GM08714 (cell line): Measurements from ENCODE around the gene NAGLU.
"Not testable (repeated sequence)": the region's sequence is repeated elsewhere in the genome, so short reads cannot be mapped to it uniquely, and the experiment has no call there.

Experiments
- H3K4me3 ChIP-seq: fragments of 200-500 bp; sonication (Bioruptor generic); 2 replicates; pipeline ENCODE4 v1.5.1; 2014; ENCODE audit warnings: mild to moderate bottlenecking, low read length, inconsistent platforms
- ZNF274 ChIP-seq: IDR thresholded peaks from 2 replicates; pipeline ENCODE4 v1.6.1; 2012; ENCODE audit warnings: mild to moderate bottlenecking, low read depth, low read length

Gene NAGLU

DNA sequence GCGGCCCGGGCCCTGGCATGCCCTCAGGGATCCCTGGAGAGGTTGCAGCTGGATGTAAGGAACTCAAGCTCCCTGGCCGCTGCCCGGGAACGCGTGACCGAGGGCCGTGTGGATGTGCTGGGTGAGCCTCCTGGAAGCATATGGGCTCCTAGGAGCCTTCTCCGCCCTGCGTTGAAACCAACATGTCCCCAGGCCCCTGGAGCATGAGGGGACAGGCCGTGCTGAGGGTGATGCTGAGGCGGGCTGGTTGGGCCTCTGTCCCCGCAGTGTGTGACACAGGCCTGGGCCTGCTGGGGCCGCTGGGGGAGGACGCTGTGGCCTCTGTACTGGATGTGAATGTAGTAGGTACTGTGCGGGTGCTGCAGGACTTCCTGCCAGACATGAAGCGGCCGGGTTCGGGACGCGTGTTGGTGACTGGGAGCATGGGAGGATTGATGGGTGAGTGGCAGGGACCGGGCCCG, 11.0 kb downstream of the NAGLU start:
- TF ChIP-seq ZNF274 = no peak

DNA sequence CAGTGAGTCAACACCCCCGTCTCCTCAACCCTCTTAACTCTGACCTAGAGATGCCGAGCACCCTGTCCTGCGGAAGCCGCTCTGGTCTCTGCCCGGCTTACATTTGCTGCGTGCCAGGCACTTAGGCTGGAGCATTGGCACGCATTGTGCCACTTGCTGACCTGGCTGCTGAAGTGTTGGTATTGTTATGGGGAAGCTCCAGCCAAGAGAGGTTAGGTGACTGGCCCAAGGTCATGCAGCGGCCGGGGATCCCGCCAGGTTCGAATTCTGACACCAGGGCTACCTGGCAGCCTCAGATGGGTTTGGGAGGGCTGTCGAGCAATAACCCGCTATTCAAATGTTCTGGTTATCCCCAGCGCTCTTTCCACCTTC, 11.6 kb downstream of the NAGLU start:
- no peak overlapping the region; the same call in 1 of the 2 replicates for H3K4me3 ChIP-seq
- no peak for TF ChIP-seq ZNF274

More for the DNA sequence above, 11.0 kb downstream of the NAGLU start:
- H3K4me3 ChIP-seq = no peak overlapping the region

DNA sequence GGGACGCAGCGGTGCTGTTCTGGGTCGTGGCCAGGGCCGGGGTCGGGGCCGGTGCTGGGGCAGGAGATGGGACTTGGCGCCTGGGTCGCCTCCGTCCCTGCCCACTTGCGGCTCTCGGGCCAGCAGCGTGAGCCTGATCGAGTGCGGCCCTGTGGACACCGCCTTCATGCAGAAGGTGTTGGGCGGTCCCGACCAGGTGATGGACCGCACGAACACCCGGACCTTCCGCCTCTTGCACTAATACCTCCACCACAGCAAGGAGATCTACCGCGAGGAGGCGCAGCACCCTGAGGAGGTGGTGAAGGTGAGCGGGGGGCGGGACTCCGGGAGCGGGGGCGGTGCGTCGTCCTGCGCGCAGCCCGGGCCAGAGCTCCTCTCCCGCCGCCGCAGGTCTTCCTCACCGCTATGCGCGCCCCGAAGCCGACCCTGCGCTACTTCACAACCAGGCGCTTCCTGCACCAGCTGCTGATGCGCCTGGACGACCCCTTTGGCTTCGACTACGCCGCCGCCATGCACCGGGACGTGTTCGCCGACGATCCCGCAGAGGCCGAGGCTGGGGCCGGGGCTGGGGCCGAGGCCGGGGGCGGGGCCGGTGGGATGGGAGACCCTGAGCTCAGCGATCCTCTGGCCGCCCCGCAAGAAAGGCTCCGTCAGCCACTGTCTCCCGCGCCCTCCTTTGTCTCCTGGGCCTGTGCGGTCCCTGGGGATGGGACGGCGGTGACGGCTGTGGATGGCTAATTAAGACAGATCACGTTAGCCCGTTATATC, 12.2 kb downstream of the NAGLU start:
- no peak for TF ChIP-seq ZNF274
- H3K4me3 ChIP-seq = peak overlapping the region; percentile 20; the same call in 1 of the 2 replicates

DNA sequence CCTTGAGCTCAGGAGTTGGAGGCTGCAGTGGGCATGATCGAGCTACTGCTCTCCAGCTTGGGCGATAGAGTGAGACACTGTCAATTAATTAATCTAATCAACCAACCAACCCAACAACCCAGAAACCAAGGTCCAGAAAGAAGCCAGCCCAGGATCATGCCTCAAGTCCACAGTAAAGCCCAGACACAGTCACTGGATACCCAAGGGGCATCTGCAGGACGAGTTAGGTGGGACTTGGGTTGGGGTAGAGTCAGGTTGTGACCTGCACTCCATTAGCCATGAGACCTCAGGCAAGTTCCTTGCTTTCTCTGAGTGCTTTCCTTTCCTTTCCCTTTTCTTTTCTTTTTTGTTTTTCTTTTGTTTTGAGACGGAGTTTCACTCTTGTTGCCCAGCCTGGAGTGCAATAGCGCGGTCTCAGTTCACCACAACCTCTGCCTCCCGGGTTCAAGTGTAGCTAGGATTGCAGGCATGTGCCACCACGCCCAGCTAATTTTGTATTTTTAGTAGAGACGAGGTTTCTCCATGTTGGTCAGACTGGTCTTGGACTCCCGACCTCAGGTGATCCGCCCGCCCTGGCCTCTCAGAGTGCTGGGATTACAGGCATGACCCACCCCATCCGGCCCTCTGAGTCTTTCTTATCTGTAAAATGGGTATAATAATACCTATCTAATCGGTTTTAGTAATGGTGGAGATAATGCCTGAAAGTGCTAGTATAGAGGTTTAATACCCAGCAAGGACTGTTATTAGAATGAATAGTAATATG, 13.1 kb downstream of the NAGLU start:
- no peak overlapping the region; the same call in 1 of the 2 replicates for H3K4me3 ChIP-seq
- no peak for TF ChIP-seq ZNF274

DNA sequence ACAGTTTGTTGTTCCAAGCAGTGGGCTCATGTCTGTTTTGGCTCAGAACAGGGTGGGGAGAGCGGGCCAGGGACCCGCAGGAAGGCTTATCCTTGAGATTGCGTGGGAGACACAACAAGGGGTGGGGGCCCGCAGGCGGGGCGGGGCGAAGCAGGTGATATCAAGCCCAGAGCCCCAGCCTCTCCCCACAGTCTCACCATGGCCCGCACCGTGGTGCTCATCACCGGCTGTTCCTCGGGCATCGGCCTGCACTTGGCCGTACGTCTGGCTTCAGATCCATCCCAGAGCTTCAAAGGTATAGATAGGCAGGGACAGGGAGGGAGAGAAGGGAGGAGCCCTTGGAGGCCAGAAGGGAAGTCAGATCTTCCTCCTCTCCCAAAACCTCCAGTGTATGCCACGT, 16.7 kb downstream of the NAGLU start, which contains the start of gene HSD17B1:
HSD17B1 (plus strand) TSS at position 188 of the 400 bp plus-strand sequence; CDS start at position 199, 11 bp downstream.
- H3K4me3 ChIP-seq = peak within 1 kb of the TSS; percentile 82; the same call in 1 of the 2 replicates

DNA sequence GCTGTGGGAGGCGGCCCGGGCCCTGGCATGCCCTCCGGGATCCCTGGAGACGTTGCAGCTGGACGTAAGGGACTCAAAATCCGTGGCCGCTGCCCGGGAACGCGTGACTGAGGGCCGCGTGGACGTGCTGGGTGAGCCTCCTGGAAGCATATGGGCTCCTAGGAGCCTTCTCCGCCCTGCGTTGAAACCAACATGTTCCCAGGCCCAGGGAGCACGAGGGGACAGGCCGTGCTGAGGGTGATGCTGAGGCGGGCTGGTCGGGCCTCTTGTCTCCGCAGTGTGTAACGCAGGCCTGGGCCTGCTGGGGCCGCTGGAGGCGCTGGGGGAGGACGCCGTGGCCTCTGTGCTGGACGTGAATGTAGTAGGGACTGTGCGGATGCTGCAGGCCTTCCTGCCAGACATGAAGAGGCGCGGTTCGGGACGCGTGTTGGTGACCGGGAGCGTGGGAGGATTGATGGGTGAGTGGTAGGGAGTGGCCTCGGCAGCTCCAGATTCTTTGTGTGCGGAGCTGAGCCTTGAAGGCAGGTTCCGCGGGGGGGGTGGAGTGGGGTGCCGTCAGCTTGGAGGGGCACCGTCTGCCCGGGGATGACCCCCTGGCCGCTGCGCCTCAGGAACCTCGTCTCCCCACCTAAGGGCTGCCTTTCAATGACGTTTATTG, 17.2 kb downstream of the NAGLU start:
- no peak overlapping the region; the same call in 1 of the 2 replicates for H3K4me3 ChIP-seq
- no peak for TF ChIP-seq ZNF274

DNA sequence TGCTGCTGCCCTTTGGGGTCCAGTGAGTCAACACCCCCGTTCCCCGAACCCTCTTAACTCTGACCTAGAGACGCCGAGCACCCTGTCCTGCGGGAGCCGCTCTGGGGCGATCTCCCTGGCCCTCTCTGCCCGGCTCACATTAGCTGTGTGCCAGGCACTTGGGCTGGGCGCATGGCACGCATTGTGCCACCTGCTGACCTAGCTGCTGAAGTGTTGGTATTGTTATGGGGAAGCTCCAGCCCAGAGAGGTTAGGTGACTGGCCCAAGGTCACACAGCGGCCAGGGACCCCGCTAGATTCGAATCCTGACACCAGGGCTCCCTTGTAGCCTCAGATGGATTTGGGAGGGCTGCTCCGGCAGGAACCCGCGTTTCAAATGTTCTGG, 17.8 kb downstream of the NAGLU start:
- TF ChIP-seq ZNF274 = no peak

DNA sequence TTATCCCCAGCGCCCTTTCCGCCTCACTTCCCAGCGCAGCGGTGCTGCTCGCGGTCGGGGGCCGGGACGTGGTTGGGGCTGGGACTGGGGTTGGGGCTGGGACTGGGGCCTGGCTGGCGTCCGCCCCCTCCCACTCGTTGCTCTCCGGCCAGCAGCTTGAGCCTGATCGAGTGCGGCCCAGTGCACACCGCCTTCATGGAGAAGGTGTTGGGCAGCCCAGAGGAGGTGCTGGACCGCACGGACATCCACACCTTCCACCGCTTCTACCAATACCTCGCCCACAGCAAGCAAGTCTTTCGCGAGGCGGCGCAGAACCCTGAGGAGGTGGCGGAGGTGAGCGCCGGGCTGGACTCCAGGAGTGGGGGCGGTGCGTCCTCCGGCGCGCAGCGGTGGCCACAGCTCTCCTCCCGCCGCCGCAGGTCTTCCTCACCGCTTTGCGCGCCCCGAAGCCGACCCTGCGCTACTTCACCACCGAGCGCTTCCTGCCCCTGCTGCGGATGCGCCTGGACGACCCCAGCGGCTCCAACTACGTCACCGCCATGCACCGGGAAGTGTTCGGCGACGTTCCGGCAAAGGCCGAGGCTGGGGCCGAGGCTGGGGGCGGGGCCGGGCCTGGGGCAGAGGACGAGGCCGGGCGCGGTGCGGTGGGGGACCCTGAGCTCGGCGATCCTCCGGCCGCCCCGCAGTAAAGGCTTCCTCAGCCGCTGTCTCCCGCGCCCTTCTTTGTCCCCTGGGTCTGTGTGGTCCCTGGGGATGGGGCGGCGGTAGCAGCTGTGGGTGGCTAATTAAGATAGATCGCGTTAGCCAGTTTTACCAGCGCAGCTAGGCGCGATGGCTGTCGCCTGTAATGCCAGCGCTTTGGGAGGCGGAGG, 18.4 kb downstream of the NAGLU start:
- peak overlapping the region; percentile 82 for H3K4me3 ChIP-seq
- no peak for TF ChIP-seq ZNF274

More for the DNA sequence above, 17.8 kb downstream of the NAGLU start:
- H3K4me3 ChIP-seq = peak overlapping the region; percentile 82

DNA sequence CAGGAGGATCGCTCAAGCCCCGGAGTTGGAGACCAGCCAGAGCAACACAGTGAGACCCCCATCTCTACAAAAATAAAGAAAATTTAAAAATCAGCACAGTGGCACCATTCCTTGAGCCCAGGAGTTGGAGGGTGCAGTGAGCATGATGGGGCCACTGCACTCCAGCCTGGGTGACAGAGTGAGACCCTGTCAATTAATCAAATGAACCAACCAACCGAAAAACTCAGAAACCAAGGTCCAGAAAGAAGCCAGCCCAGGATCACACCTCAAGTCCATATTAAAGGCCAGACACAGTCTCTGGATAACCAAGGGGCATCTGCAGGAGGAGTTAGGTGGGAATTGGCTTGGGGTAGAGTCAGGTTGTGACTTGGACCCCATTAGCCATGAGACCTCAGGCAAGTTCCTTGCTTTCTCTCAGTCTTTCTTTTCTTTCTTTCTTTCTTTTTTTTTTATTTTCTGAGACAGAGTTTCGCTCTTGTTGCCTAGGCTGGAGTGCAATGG, 19.1 kb downstream of the NAGLU start:
- H3K4me3 ChIP-seq = peak overlapping the region; percentile 82
- TF ChIP-seq ZNF274 = no peak

DNA sequence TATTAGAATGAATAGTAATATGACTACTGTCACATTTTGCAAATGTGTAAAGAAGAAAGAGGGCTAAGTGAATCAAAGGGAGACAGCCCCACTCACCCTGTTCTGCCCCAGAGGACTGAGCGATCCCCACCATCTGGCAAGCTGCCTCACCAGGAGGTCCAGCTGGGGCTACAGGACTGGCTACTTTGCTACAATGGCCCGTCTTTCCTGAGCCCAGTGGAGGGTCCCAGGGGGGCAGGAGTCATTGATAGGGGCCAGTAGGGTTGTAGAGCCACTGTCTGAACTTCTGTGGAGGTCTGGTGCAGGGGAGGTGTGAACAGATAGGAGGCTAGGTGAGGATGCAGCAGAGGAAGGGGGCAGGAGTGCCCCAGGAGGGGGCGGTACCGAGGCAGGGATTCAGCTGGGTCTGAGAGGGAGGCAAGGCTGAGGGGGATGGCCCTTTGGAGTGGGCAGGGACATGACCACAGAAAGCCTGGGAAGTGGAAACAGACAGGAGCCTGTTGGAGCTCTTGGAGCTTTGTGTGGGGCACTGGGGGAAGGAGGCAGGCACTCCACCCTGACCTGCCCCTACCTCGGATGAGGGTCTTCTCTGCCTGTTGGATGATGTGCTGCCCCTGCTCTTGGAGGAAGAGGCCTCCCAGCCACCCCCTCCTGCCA, 20.0 kb downstream of the NAGLU start:
- H3K4me3 ChIP-seq = not testable (repeated sequence)

DNA sequence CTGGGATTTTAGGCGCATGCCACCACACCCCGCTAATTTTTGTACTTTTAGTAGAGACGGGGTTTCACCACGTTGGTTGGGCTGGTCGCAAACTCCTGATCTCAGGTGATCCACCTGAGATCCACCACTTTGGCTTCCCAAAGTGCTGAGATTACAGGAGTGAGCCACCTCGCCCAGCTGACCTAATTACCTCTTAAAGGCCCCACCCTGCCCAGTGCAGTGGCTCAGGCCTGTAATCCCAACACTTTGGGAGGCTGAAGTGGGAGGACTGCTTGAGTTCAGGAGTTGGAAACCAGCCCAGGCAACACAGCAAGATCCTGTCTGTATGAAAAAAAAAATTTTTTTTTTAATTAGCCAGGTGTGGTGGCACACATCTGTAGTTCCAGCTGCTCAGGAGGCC, 23.0 kb downstream of the NAGLU start:
- no peak for TF ChIP-seq ZNF274
- no peak overlapping the region for H3K4me3 ChIP-seq

DNA sequence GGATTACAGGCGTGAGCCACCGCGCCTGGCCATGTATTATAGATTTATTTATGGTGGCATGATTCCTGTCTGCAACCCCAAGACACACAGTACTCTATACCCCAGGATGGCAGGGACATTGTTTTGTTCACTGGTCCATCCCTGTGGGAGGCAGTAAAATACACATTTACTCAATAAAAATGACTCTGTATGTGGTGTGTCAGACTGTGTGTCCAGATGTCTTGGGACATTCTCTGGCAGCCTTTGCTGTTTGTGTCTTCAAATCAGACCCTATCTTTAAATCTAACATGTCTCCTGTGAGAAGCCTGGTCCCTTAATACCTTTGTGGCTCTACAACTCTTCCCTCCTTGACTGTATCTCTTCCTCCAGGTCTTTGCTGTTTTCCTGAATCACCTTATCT, 24.2 kb downstream of the NAGLU start:
- H3K4me3 ChIP-seq = no peak overlapping the region
- TF ChIP-seq ZNF274 = no peak

DNA sequence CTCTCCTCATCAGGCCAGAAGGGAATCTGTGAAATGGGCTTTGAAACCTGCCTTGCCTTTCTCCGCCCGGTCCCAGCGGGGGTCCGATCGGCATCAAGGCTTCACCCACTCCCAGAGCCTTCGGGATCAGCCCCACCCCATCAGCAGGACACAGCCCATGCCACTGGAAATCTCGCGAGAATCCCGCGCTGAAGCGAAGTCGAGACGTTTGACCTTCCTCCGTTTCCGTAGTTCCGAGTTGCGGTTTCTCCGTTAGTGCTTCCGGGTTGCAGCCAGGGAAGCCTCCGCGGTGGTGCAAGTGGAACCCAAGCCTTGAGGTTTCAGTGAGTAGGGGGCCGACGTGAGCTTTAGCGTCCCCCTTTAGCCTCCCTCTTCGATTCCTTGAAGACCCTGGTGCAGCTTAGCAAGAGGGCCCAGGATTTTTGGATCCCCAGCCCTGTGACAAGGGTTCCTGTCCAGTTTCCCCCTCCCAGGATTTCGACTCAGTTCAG, 25.9 kb downstream of the NAGLU start, which contains the start of gene COASY:
COASY (plus strand) TSS at position 252 of the 491 bp plus-strand sequence. CDS start 475 bp downstream, outside the sequence.
- no peak for TF ChIP-seq ZNF274
- H3K4me3 ChIP-seq = peak within 1 kb of the TSS; percentile 84
